NB4 (cell line): ENCODE measurements around the gene DDX55.

Source experiments
- DNase-seq: peaks from one replicate; pipeline ENCODE4 v3.0.0; 2010; ENCODE audit warnings: low read depth
- H3K4me3 ChIP-seq: one replicate; pipeline ENCODE4 v1.5.1; 2011; ENCODE audit warnings: mild to moderate bottlenecking, low read depth, low read length, moderate library complexity
- MYC ChIP-seq: IDR thresholded peaks from 2 replicates; pipeline ENCODE4 v1.6.1; 2011; ENCODE audit warnings: low read depth, low read length
- POLR2A ChIP-seq: IDR thresholded peaks from 2 replicates; pipeline ENCODE4 v1.6.1; 2011; ENCODE audit warnings: mild to moderate bottlenecking; ENCODE audit not compliant: insufficient read length; ENCODE audit errors: extremely low read depth
- TF ChIP-seq, protein P1 (sequence below): IDR thresholded peaks from 2 replicates; pipeline ENCODE4 v1.6.1; 2011; ENCODE audit warnings: low read depth, low read length
- TF ChIP-seq, protein P2 (sequence below): IDR thresholded peaks from one replicate; pipeline ENCODE4 v1.5.1; 2012; ENCODE audit warnings: low read depth, low read length

Gene DDX55

DNA sequence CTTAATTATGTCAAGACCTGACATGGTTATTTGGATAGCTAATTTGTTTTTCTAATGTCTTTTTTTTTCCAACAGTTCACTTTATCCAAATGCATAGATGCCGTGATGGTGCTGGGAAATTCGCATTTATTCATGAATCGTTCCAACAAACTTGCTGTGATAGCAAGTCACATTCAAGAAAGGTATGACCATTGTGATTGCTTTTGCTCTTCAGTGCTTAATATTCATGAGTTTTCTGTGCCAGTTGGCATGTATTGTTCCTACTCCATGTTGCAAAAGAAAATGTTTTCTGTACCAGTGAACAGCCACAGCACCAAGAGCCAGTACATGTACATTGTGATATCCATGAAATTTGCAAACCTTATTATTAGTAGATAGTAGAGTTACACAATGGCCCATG is 43.5 kb downstream of the DDX55 start:
- TF ChIP-seq, protein P1, sequence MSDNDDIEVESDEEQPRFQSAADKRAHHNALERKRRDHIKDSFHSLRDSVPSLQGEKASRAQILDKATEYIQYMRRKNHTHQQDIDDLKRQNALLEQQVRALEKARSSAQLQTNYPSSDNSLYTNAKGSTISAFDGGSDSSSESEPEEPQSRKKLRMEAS: no peak
- TF ChIP-seq MYC (no peak), POLR2A (no peak)
- TF ChIP-seq, protein P2, sequence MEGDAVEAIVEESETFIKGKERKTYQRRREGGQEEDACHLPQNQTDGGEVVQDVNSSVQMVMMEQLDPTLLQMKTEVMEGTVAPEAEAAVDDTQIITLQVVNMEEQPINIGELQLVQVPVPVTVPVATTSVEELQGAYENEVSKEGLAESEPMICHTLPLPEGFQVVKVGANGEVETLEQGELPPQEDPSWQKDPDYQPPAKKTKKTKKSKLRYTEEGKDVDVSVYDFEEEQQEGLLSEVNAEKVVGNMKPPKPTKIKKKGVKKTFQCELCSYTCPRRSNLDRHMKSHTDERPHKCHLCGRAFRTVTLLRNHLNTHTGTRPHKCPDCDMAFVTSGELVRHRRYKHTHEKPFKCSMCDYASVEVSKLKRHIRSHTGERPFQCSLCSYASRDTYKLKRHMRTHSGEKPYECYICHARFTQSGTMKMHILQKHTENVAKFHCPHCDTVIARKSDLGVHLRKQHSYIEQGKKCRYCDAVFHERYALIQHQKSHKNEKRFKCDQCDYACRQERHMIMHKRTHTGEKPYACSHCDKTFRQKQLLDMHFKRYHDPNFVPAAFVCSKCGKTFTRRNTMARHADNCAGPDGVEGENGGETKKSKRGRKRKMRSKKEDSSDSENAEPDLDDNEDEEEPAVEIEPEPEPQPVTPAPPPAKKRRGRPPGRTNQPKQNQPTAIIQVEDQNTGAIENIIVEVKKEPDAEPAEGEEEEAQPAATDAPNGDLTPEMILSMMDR: no peak
- DNase-seq: no peak
- no peak overlapping the region for H3K4me3 ChIP-seq

DNA sequence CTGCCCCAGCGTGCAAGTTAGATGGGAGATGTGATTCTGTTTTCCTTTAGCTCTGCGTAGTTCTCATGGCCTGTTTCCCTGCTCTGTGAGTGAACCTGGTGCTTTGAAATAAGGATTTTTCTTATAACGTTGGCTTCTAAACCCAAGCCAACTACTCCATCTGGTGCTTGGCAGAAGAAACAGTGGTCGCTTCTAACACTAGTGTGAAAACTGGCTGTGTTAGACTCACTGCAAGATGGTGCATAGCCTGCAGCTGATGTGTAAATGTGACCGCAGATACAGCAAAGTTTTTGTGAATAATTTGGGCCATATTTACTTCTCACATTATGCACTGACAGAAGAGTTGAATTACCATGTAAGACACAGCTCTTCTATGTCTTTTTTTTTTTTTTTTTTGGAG is 44.0 kb downstream of the DDX55 start:
- no peak overlapping the region for H3K4me3 ChIP-seq
- DNase-seq: no peak
- no peak for TF ChIP-seq POLR2A
- TF ChIP-seq, protein P1: no peak
- TF ChIP-seq, protein P2: no peak
- TF ChIP-seq MYC: no peak

DNA sequence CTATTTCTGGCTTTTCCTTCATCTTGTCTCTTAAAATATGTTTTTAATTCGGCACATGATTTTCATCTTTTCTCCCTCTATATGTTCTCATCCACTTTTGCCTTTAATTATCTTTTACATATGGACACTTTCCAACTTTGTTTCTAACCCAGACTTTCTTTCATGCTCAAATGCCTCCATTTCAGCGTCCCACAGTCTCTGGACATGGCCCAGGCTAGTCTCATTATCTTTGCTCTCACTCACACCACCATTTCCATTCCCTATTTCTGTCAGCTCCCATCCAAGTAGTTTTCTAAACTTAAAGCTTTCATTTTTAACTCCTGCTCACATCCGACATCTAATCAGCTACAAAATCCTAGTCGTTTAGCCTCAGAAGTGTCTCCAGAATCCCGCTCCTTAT is 46.5 kb downstream of the DDX55 start:
- DNase-seq: no peak

DNA sequence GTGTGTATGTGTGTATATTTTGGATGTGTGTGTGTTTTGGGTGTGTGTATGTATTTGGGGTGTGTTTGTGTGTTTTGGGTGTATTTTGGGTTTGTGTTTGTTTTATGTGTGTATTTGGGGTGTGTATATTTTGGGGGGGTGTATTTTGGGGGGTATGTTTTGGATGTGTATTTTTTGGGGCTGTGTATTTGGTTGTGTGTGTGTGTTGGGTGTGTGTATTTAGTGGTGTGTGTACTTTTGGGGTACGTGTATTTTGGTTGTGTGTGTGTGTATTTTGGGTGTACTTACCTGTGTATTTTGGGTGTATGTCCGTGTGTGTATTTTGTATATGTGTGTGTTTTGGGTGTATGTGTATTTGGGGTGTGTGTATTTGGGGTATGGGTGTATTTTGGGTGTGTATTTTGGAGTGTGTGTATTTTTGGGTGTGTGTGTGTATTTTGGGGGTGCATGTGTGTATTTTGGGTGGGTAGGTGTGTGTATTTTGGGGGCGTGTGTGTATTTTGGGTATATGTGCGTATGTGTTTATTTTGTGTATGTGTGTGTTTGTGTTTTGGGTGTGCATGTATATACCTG is 52.3 kb downstream of the DDX55 start:
- H3K4me3 ChIP-seq: no peak overlapping the region
- no peak for TF ChIP-seq POLR2A
- TF ChIP-seq, protein P2: no peak
- no peak for TF ChIP-seq MYC
- TF ChIP-seq, protein P1: no peak
- no peak for DNase-seq

More for the DNA sequence above, 46.5 kb downstream of the DDX55 start:
- TF ChIP-seq, protein P1: no peak
- TF ChIP-seq MYC (no peak), POLR2A (no peak)
- TF ChIP-seq, protein P2: no peak
- no peak overlapping the region for H3K4me3 ChIP-seq

DNA sequence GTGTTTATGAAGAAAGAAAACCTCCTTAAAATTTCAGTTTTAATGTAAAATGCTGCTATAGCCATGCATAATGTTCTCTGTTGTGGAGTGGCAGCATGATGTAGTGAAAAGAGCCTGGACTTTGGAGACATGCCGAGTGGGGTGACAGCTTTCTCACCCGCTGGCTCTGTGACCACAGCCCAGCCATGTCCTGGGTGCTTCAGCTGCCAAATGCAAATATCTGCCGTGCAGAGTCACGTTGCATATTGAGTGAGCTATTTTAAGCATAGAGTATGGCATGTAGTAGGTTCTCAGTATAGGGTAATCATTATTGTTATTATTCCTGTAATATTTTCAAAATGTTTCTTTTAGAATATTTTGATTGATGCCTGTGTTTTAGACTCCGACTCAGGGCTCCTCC is 53.5 kb downstream of the DDX55 start:
- TF ChIP-seq POLR2A: no peak
- TF ChIP-seq, protein P2: no peak
- TF ChIP-seq MYC: no peak
- TF ChIP-seq, protein P1: no peak
- no peak overlapping the region for H3K4me3 ChIP-seq
- DNase-seq: no peak

DNA sequence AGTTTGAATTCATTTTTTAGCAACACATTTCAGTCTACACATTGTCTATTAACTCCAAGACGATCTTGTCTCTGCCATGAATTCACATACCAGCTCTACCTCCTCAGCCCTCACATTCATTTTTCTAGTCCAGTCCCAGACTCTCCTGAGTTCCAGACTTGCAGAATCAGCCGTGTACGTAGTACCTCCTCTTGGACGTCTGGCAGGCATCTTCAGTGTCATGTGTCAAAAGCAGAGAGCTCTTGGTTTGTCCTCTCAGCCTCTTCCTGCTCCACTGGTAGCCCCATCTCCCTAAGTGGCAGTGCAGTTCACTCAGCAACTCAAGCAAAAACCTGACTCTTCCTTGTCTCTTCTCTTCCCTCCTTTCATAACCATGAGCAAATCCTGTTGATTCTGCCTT is 54.5 kb downstream of the DDX55 start:
- no peak for DNase-seq
- TF ChIP-seq POLR2A (no peak), MYC (no peak)
- TF ChIP-seq, protein P1: no peak
- TF ChIP-seq, protein P2: no peak
- no peak overlapping the region for H3K4me3 ChIP-seq
